SJCRH30 (cell line): ENCODE data around the gene CCL2. TPM values are rescaled to one million over a fixed set of nuclear protein-coding genes. Genes with fewer than 3 reads are reported as not detected.
"Not testable (repeated sequence)": the region's sequence is repeated elsewhere in the genome, so short reads cannot be mapped to it uniquely, and the experiment has no call there.

ENCODE experiments used
- DNase-seq, 2 experiments: peaks; one replicate each; pipeline ENCODE4 v3.0.0-alpha.2; 2015 to 2020
- H3K27ac ChIP-seq: fragments of 250-450 bp; sonication (Bioruptor Pico); 2 replicates; pipeline ENCODE4 v1.5.1; 2020; ENCODE audit warnings: mild to moderate bottlenecking, moderate library complexity
- H3K27me3 ChIP-seq: fragments of 250-450 bp; sonication (Bioruptor Pico); 2 replicates; pipeline ENCODE4 v1.5.1; 2020; ENCODE audit warnings: mild to moderate bottlenecking, moderate library complexity
- H3K36me3 ChIP-seq: fragments of 250-450 bp; sonication (Bioruptor Pico); 2 replicates; pipeline ENCODE4 v1.5.1; 2020; ENCODE audit warnings: mild to moderate bottlenecking, moderate library complexity
- H3K4me1 ChIP-seq: fragments of 250-450 bp; sonication (Bioruptor Pico); 2 replicates; pipeline ENCODE4 v1.5.1; 2020; ENCODE audit warnings: mild to moderate bottlenecking, moderate library complexity
- H3K4me3 ChIP-seq: fragments of 250-450 bp; sonication (Bioruptor Pico); 2 replicates; pipeline ENCODE4 v1.5.1; 2020; ENCODE audit warnings: mild to moderate bottlenecking, moderate library complexity
- H3K9me3 ChIP-seq: fragments of 250-450 bp; sonication (Bioruptor Pico); replicated peaks from 2 replicates; pipeline ENCODE4 v1.5.1; 2020; ENCODE audit warnings: mild to moderate bottlenecking, moderate library complexity
- total RNA-seq: library from RNA; depleted of rRNA; stranded (reverse); fragments of >200 nt; shearing (Covaris generic); gene quantifications from 2 replicates; pipeline ENCODE4 v1.2.3, GENCODE V29; 2014; rRNA removed

CCL2 gene
- 5.3 and 6.7 TPM in 2 replicates for total RNA-seq

DNA sequence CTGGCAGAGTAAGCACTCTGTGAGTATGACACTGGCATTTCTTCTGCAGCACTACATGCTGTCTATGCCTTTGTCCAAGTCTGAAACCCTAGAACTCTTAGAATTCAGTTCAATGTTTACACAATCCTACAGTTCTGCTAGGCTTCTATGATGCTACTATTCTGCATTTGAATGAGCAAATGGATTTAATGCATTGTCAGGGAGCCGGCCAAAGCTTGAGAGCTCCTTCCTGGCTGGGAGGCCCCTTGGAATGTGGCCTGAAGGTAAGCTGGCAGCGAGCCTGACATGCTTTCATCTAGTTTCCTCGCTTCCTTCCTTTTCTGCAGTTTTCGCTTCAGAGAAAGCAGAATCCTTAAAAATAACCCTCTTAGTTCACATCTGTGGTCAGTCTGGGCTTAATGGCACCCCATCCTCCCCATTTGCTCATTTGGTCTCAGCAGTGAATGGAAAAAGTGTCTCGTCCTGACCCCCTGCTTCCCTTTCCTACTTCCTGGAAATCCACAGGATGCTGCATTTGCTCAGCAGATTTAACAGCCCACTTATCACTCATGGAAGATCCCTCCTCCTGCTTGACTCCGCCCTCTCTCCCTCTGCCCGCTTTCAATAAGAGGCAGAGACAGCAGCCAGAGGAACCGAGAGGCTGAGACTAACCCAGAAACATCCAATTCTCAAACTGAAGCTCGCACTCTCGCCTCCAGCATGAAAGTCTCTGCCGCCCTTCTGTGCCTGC lies at the start of gene CCL2:
Gene CCL2, plus strand, starts transcription at position 635 of the 730 bp plus-strand sequence. Its CDS starts 65 bp downstream, at position 700.
- DNase-seq = peak; percentile 82 to 90
- H3K4me3 ChIP-seq = peak within 1 kb of the TSS; percentile 56
- no peaks in the 10 kb centered on the region for H3K36me3 ChIP-seq
- H3K27me3 ChIP-seq = no peaks in the 10 kb centered on the region
- no peaks in the 10 kb centered on the region for H3K9me3 ChIP-seq
- H3K4me1 ChIP-seq = peaks cover 36% of the 10 kb centered on the region
- peak within 1 kb of the TSS; percentile 73 for H3K27ac ChIP-seq

- H3K9me3 ChIP-seq = no peaks in the 10 kb centered on the region
- DNase-seq = no peak
- no peaks in the 10 kb centered on the region for H3K36me3 ChIP-seq
- H3K27me3 ChIP-seq = 0 out of 2 replicates have a peak, but pooled peaks cover 3% of the 10 kb centered on the region
- H3K4me3 ChIP-seq = no peak overlapping the region
- no peaks in the 10 kb centered on the region for H3K4me1 ChIP-seq
- H3K27ac ChIP-seq = no peak overlapping the region
These were observed 49.7 kb upstream of the CCL2 start for GRCh38 chr17:34205401-34205800.

DNA sequence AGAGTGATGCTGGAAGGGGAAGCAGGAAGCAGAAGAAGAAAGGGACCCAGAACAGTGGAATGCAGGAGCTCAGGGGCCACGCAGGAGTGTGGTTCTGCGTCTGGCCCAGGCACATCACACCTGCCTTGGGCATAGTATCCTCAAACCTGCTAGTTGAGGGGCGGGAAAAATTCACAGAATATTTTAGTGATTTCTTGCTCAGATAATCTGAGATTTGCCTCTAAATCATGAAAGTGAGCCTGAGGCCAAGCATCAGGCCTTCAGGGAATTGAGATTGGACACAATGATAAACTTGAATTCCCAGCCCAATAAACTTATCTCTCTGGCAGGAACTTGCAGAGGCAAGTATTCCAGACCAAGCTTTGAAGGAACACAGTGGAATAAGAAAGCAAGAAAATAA lies 48.5 kb upstream of the CCL2 start:
- DNase-seq = no peak
- Histone ChIP-seq H3K27ac (no peak overlapping the region), H3K9me3 (no peaks in the 10 kb centered on the region), H3K4me1 (no peaks in the 10 kb centered on the region), H3K4me3 (no peak overlapping the region), H3K36me3 (no peaks in the 10 kb centered on the region), H3K27me3 (0 out of 2 replicates have a peak, but pooled peaks cover 2% of the 10 kb centered on the region)

- Histone ChIP-seq H3K4me1 (no peaks in the 10 kb centered on the region), H3K9me3 (no peaks in the 10 kb centered on the region), H3K4me3 (no peak overlapping the region), H3K36me3 (no peaks in the 10 kb centered on the region), H3K27me3 (no peaks in the 10 kb centered on the region), H3K27ac (no peak overlapping the region)
- no peak for DNase-seq
These were observed 47.5 kb upstream of the CCL2 start for GRCh38 chr17:34207572-34207971.

GRCh38 chr17:34218748-34219147 lies 36.3 kb upstream of the CCL2 start:
- no peak overlapping the region for H3K27ac ChIP-seq
- peaks cover 2% of the 10 kb centered on the region; the same call in 1 of the 2 replicates for H3K27me3 ChIP-seq
- no peaks in the 10 kb centered on the region for H3K36me3 ChIP-seq
- no peaks in the 10 kb centered on the region for H3K4me1 ChIP-seq
- no peaks in the 10 kb centered on the region for H3K9me3 ChIP-seq
- no peak for DNase-seq
- no peak overlapping the region for H3K4me3 ChIP-seq

DNA sequence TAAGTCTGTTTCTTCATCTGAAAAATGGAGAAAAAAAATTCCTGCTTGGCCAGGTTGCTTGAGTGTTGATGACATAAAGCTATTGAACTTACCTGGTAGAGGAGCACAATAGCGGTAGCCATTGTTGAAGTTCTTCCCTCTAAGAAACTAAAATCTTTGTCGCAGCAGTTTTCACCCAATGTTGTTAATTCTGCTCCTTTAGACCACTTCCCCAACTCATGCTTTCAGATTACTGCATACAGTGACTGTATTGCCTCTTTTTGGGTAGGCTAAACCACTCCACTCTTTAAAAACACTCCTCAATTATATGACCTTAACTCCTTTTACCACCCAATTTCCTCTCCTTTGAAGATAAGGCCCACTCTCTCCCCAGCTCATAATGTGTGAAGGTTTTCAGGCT lies 35.7 kb upstream of the CCL2 start:
- H3K36me3 ChIP-seq = no peaks in the 10 kb centered on the region
- no peaks in the 10 kb centered on the region for H3K4me1 ChIP-seq
- DNase-seq = no peak
- no peaks in the 10 kb centered on the region for H3K9me3 ChIP-seq
- peaks cover 5% of the 10 kb centered on the region; the same call in 1 of the 2 replicates for H3K27me3 ChIP-seq
- no peak overlapping the region for H3K27ac ChIP-seq
- no peak overlapping the region for H3K4me3 ChIP-seq

DNA sequence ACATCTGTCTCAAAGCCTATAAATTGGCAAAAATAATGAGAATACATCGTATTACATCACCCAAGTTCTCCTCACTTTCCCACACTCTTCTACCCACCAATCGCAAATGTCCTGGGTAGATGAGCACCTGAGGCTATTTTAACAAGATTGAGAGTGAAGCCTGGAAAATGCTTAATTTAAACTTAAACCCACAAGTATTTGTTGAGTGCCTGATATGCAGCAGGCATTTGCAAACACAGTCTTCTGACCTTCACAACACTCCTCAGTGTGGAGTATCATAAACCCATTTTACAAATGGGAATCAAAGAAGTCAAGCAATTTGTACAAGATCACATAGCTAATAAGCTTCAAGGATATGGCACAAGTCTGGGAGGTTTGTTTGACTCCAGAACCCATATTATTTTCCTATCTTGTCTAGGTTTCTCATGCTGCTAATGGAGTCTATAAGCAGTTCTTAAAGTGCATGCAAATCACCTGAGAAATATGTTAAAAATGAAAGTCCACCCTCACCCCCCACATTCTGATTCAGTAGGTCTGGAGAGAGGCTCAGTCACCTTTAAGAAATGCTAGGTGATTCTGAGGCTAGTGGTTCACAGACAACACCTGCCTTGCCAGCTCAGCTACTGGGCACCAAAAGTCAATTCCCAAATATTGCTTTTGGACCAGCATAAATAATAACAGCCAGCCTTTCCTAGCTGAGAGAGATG lies 34.9 kb upstream of the CCL2 start:
- DNase-seq = no peak

GRCh38 chr17:34220752-34221395 lies 34.2 kb upstream of the CCL2 start:
- Histone ChIP-seq H3K36me3 (no peaks in the 10 kb centered on the region), H3K27ac (no peak overlapping the region), H3K27me3 (peaks cover 5% of the 10 kb centered on the region; the same call in 1 of the 2 replicates), H3K4me3 (no peak overlapping the region), H3K9me3 (no peaks in the 10 kb centered on the region), H3K4me1 (peaks cover 4% of the 10 kb centered on the region)
- no peak for DNase-seq

More for the DNA sequence above, 34.9 kb upstream of the CCL2 start:
- no peak overlapping the region for H3K4me3 ChIP-seq
- H3K27ac ChIP-seq = no peak overlapping the region
- no peaks in the 10 kb centered on the region for H3K36me3 ChIP-seq
- H3K4me1 ChIP-seq = no peaks in the 10 kb centered on the region
- no peaks in the 10 kb centered on the region for H3K9me3 ChIP-seq
- peaks cover 5% of the 10 kb centered on the region; the same call in 1 of the 2 replicates for H3K27me3 ChIP-seq

DNA sequence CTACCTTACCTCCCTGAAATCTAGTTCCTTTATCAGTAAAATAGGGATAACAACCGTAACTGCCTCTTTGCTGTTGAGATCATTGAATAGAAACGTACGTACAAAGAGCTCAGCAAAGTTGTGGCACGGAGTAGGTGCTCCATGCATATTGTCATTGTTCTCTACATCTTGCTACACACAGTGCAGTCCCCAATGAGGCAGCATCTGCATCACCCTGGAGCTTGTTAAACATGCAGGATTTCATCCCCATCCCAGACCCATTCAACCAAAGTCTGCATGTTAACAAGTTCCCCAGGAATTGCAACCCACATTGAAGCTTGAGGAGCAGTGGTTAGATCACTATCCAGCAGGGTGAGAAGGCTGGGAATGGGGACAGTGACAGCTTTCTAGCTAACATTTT lies 33.7 kb upstream of the CCL2 start:
- Histone ChIP-seq H3K4me3 (no peak overlapping the region), H3K27ac (no peak overlapping the region), H3K27me3 (peaks cover 5% of the 10 kb centered on the region; the same call in 1 of the 2 replicates), H3K36me3 (no peaks in the 10 kb centered on the region), H3K4me1 (peaks cover 8% of the 10 kb centered on the region), H3K9me3 (no peaks in the 10 kb centered on the region)
- DNase-seq = no peak

DNA sequence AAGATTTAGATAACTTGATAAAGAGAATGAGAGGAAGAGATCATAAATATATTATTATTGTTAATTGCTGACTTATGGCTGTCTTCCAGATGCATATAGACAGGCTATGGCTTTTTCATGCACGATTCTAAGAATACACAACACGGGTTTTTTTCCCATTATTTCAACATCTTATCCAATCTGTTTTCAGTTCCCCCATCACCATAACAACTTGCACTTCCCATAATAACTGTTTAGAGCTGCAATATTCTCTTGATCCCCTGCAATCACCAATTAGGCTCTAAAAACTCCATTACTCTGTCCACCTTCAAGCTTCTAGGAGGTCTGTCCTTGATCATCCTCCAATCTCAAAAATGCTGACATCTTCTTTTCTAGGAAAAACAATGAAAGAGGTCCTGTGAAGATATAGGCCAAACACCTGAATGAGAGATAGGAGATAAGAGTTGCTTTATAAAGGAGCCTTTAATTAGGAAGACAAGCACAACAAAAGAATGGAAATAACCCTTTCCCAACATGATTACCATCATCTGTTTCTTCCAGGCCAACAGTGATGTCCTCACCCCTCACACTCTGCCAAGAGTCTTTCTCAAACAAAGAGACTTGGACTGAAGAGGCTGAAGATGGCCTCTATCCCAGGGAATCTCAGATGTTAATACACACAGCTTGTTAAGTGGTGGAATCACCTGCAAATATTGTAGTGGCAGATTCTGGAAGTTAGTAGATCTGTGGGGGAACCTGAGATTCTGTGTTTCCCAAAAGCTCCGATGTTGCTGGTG lies 32.2 kb upstream of the CCL2 start:
- Histone ChIP-seq H3K27me3 (peaks cover 5% of the 10 kb centered on the region; the same call in 1 of the 2 replicates), H3K27ac (no peak overlapping the region), H3K9me3 (no peaks in the 10 kb centered on the region), H3K4me3 (no peak overlapping the region), H3K36me3 (no peaks in the 10 kb centered on the region), H3K4me1 (peaks cover 14% of the 10 kb centered on the region)
- DNase-seq = no peak

GRCh38 chr17:34225046-34225445 lies 30.0 kb upstream of the CCL2 start:
- Histone ChIP-seq H3K9me3 (no peaks in the 10 kb centered on the region; the same call in 1 of the 2 replicates), H3K27ac (no peak overlapping the region), H3K36me3 (no peaks in the 10 kb centered on the region)

DNA sequence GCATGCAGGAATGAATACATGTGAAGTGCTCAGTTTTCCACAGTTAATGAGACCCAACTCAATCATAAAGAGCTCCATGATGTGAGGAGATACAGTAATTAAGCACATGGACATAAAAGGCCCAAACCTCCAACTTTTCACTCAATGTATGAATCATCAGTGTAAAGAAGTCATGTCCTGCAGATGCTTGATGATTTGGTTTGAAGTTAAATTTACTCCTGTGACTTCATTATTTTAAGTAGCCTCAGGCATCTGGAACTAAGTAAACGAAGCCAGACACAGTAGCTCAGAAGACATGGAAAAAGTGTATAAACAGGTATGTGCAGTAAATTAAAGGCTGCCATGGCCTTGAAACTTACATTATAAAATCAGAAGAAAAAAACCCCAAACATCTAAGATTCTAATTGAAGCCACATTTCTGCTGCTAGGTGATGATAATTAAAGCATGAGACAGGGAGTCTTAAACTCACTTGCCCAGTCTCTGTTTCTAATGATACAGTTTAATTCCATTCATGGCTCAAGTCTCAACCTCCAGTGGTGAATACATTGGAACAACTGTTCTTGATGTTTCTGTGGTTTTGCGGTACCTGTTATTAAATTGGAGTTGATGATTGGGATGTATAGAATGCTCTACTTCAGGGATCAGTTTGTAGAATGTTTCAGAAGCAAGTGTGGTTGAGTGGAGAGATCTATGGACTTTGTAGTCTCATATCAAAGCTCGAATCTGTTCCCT lies 28.9 kb upstream of the CCL2 start:
- peaks cover 14% of the 10 kb centered on the region for H3K4me1 ChIP-seq
- no peak overlapping the region for H3K4me3 ChIP-seq
- no peaks in the 10 kb centered on the region for H3K36me3 ChIP-seq
- H3K27me3 ChIP-seq = peaks cover 5% of the 10 kb centered on the region; the same call in 1 of the 2 replicates
- H3K9me3 ChIP-seq = no peaks in the 10 kb centered on the region; the same call in none of the 2 replicates
- no peak overlapping the region for H3K27ac ChIP-seq
- DNase-seq = peak in 1 of 2 experiments; percentile 71

More at GRCh38 chr17:34225046-34225445, 30.0 kb upstream of the CCL2 start:
- Histone ChIP-seq H3K4me1 (peaks cover 14% of the 10 kb centered on the region), H3K27me3 (peaks cover 5% of the 10 kb centered on the region; the same call in 1 of the 2 replicates), H3K4me3 (no peak overlapping the region)
- DNase-seq = no peak

- Histone ChIP-seq H3K36me3 (no peaks in the 10 kb centered on the region), H3K27me3 (peaks cover 5% of the 10 kb centered on the region; the same call in 1 of the 2 replicates), H3K4me3 (no peak overlapping the region), H3K4me1 (peaks cover 14% of the 10 kb centered on the region), H3K27ac (no peak overlapping the region), H3K9me3 (no peaks in the 10 kb centered on the region; the same call in none of the 2 replicates)
- no peak for DNase-seq
These were observed 28.4 kb upstream of the CCL2 start for GRCh38 chr17:34226744-34227034.

DNA sequence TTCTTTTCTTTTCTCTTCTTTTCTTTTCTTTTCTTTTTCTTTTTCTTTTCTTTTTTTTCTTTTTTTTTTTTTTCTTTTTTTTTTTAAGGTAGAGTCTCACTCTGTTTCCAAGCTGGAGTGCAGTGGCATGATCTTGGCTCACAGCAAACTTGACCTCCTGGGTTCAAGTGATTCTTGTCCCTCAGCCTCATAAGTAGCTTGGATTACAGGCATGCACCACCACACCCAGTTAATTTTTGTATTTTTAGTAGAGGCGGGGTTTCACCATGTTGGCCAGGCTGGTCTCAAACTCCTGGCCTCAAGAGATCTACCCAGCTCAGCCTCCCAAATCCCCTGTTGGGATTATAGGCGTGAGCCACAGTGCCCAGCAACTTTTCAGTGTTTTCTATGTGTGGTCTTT lies 27.8 kb upstream of the CCL2 start:
- not testable (repeated sequence) for H3K9me3 ChIP-seq

More for the DNA sequence above, 27.8 kb upstream of the CCL2 start:
- not testable (repeated sequence) for H3K4me3 ChIP-seq, H3K36me3 ChIP-seq, H3K27me3 ChIP-seq, DNase-seq, H3K27ac ChIP-seq
- peaks cover 14% of the 10 kb centered on the region for H3K4me1 ChIP-seq
